Neural crest cell (in vitro differentiated cells): ENCODE data around the gene RAPGEF5. TPM values are rescaled to one million over a fixed set of nuclear protein-coding genes. Genes with fewer than 3 reads are reported as not detected.

Experiments used
- DNase-seq: peaks from one replicate; pipeline ENCODE4 v3.0.0; 2021; ENCODE audit warnings: low read depth, mixed read lengths, low spot score
- H3K27ac Mint-ChIP-seq: one replicate; pipeline ENCODE4 v1.8.0; 2021; ENCODE audit warnings: mild to moderate bottlenecking, mixed read lengths; ENCODE audit not compliant: unreplicated experiment
- H3K27me3 Mint-ChIP-seq: 2 replicates; pipeline ENCODE4 v1.8.0; 2021; ENCODE audit warnings: low read depth, mild to moderate bottlenecking, mixed read lengths
- H3K36me3 Mint-ChIP-seq: 2 replicates; pipeline ENCODE4 v1.8.0; 2021; ENCODE audit warnings: low read depth, mild to moderate bottlenecking, mixed read lengths
- H3K4me1 Mint-ChIP-seq: 2 replicates; pipeline ENCODE4 v1.8.0; 2021; ENCODE audit warnings: mixed read lengths
- H3K4me3 Mint-ChIP-seq: one replicate; pipeline ENCODE4 v1.8.0; 2021; ENCODE audit warnings: mild to moderate bottlenecking, mixed read lengths
- H3K9me3 Mint-ChIP-seq: 2 replicates; pipeline ENCODE4 v1.8.0; 2021; ENCODE audit warnings: mixed read lengths
- CTCF ChIP-seq: fragments of 200-600 bp; sonication (generic); conservative IDR thresholded peaks from 2 replicates; pipeline ENCODE4 v1.5.0; 2021; ENCODE audit warnings: antibody characterized with exemption, mild to moderate bottlenecking
- total RNA-seq: library from RNA; stranded (reverse); gene quantifications from 2 replicates; pipeline ENCODE4 v1.2.1, GENCODE V29; 2021

Gene RAPGEF5
- total RNA-seq, 1 donor from 2014 or later = 6.0 TPM

GRCh38 chr7:22174574-22174953, 182.4 kb downstream of the RAPGEF5 start:
- Mint-ChIP-seq H3K36me3 (no peaks in the 10 kb centered on the region), H3K27ac (no peak overlapping the region), H3K27me3 (no peaks in the 10 kb centered on the region), H3K4me3 (no peak overlapping the region), H3K4me1 (no peaks in the 10 kb centered on the region), H3K9me3 (peaks cover 5% of the 10 kb centered on the region)
- no peak for TF ChIP-seq CTCF
- DNase-seq = no peak

- no peak for DNase-seq
- no peak overlapping the region for H3K27ac Mint-ChIP-seq
Observed at GRCh38 chr7:22173685-22174573, 183.0 kb downstream of the RAPGEF5 start.

GRCh38 chr7:22168129-22168634, 188.8 kb downstream of the RAPGEF5 start:
- no peaks in the 10 kb centered on the region for H3K36me3 Mint-ChIP-seq
- no peak overlapping the region for H3K27ac Mint-ChIP-seq
- no peak overlapping the region for H3K4me3 Mint-ChIP-seq
- no peaks in the 10 kb centered on the region for H3K27me3 Mint-ChIP-seq
- no peaks in the 10 kb centered on the region for H3K9me3 Mint-ChIP-seq
- no peak for TF ChIP-seq CTCF
- DNase-seq = no peak
- H3K4me1 Mint-ChIP-seq = no peaks in the 10 kb centered on the region

More at GRCh38 chr7:22173685-22174573, 183.0 kb downstream of the RAPGEF5 start:
- Mint-ChIP-seq H3K9me3 (peaks cover 2% of the 10 kb centered on the region), H3K27me3 (no peaks in the 10 kb centered on the region), H3K4me1 (no peaks in the 10 kb centered on the region), H3K4me3 (no peak overlapping the region), H3K36me3 (no peaks in the 10 kb centered on the region)
- TF ChIP-seq CTCF = no peak

- no peak for DNase-seq
- no peaks in the 10 kb centered on the region for H3K36me3 Mint-ChIP-seq
- no peaks in the 10 kb centered on the region for H3K4me1 Mint-ChIP-seq
- no peak overlapping the region for H3K27ac Mint-ChIP-seq
- no peak for TF ChIP-seq CTCF
- H3K27me3 Mint-ChIP-seq = no peaks in the 10 kb centered on the region
- no peak overlapping the region for H3K4me3 Mint-ChIP-seq
- H3K9me3 Mint-ChIP-seq = no peaks in the 10 kb centered on the region
Observed at GRCh38 chr7:22167482-22167881, 189.5 kb downstream of the RAPGEF5 start.

GRCh38 chr7:22166928-22167327, 190.0 kb downstream of the RAPGEF5 start:
- Mint-ChIP-seq H3K4me3 (no peak overlapping the region), H3K9me3 (no peaks in the 10 kb centered on the region), H3K27ac (no peak overlapping the region), H3K4me1 (no peaks in the 10 kb centered on the region), H3K36me3 (no peaks in the 10 kb centered on the region), H3K27me3 (no peaks in the 10 kb centered on the region)
- TF ChIP-seq CTCF = no peak
- no peak for DNase-seq
